HCT116 (cell line): ENCODE results near the gene RREB1. TPM values are rescaled to one million over a fixed set of nuclear protein-coding genes. Genes with fewer than 3 reads are reported as not detected.
A peak's percentile ranks its signal among the peaks of the same experiment; 100 is the strongest.

Experiments
- ATAC-seq: fragments of 200-7000 bp; cut with Tn5 transposase; 2 replicates; pipeline ENCODE4 v1.9.1; 2020; ENCODE audit warnings: mild to moderate bottlenecking, moderate library complexity
- BruUV-seq: library from RNA; stranded (reverse); fragments of 400-500 nt; replicated peaks from 2 replicates; lab custom pipeline; 2021; lab: Mats Ljungman, UMichigan
- CTCF ChIA-PET: fragments of 300-600 bp; sonication (Branson Sonifier 250); formaldehyde crosslinking; loops from one replicate; lab custom pipeline; 2021; ENCODE audit warnings: antibody characterized with exemption; lab: Charles Lee
- POLR2A ChIA-PET: fragments of 300-600, 350-600 bp; sonication (Branson Sonifier 250); formaldehyde crosslinking; loops from one replicate; lab custom pipeline; 2021; ENCODE audit warnings: antibody characterized with exemption; lab: Charles Lee
- RAD21 ChIA-PET, 2 experiments: fragments of 300-600 bp; sonication (Branson Sonifier 250); formaldehyde crosslinking; loops; one replicate each; lab custom pipeline; 2023; ENCODE audit warnings: low total read pairs in 2 of 2; ENCODE audit not compliant: uncharacterized antibody in 2 of 2, unreplicated experiment in 2 of 2, low non-redundant PET in 1 of 2; lab: Charles Lee
- DNase-seq: peaks from one replicate; pipeline ENCODE4 v3.0.0-alpha.2; 2010; ENCODE audit warnings: low read depth, low spot score
- H2AFZ ChIP-seq: fragments of 200-600 bp; shearing (Covaris generic), sonication (generic); 2 replicates; pipeline ENCODE4 v1.6.1; 2017; ENCODE audit warnings: low read depth, mixed run types, mixed read lengths, antibody characterized with exemption, low read length; ENCODE audit not compliant: poor library complexity, severe bottlenecking
- H3K27ac ChIP-seq: 2 replicates; pipeline ENCODE4 v1.5.1; 2012; ENCODE audit warnings: low read depth, low read length
- H3K27me3 ChIP-seq: fragments of 200-600 bp; sonication (generic); 2 replicates; pipeline ENCODE4 v1.6.1; 2016; ENCODE audit warnings: mixed run types, low read length, mixed read lengths; ENCODE audit not compliant: insufficient read depth
- H3K36me3 ChIP-seq, 2 experiments: fragments of 200-500 bp in 1 of 2; fragments of 200-600 bp in 1 of 2; sonication (Bioruptor generic) in 1 of 2; sonication (generic) in 1 of 2; 2 replicates each; pipeline versions ENCODE4 v1.5.1 to v1.6.1; 2014 to 2016; ENCODE audit warnings: low read length in 2 of 2, inconsistent platforms in 1 of 2, mixed read lengths in 1 of 2, mixed run types in 1 of 2; ENCODE audit not compliant: insufficient read depth in 2 of 2, control insufficient read depth in 1 of 2
- H3K4me1 ChIP-seq, 2 experiments: fragments of 200-600 bp in 1 of 2; sonication (generic) in 1 of 2; 2 replicates each; pipeline versions ENCODE4 v1.5.1 to v1.6.1; 2012 to 2017; ENCODE audit warnings: low read length in 2 of 2, inconsistent platforms in 1 of 2, mild to moderate bottlenecking in 1 of 2, mixed read lengths in 1 of 2, mixed run types in 1 of 2, moderate library complexity in 1 of 2; ENCODE audit not compliant: insufficient read depth in 2 of 2, control insufficient read depth in 1 of 2
- H3K4me2 ChIP-seq: fragments of 200-600 bp; sonication (generic); 2 replicates; pipeline ENCODE4 v1.6.1; 2017; ENCODE audit warnings: mixed run types, low read length, mixed read lengths
- H3K4me3 ChIP-seq, 2 experiments: fragments of 200-600 bp in 1 of 2; sonication (generic) in 1 of 2; replicated peaks in 1 of 2; 2 replicates each; pipeline ENCODE4 v1.5.1; 2011 to 2016; ENCODE audit warnings: low read length in 2 of 2, control low read depth in 1 of 2, low read depth in 1 of 2, mild to moderate bottlenecking in 1 of 2, mixed read lengths in 1 of 2, mixed run types in 1 of 2
- H3K79me2 ChIP-seq: fragments of 200-600 bp; sonication (generic); 2 replicates; pipeline ENCODE4 v1.6.1; 2017; ENCODE audit warnings: mild to moderate bottlenecking, mixed run types, low read length, moderate library complexity, mixed read lengths; ENCODE audit not compliant: insufficient read depth
- H3K9ac ChIP-seq: fragments of 200-600 bp; sonication (generic); 2 replicates; pipeline ENCODE4 v1.6.1; 2016; ENCODE audit warnings: low read length, mixed read lengths
- H3K9me2 ChIP-seq: fragments of 200-600 bp; sonication (generic), shearing (Covaris generic); 2 replicates; pipeline ENCODE4 v1.6.1; 2017; ENCODE audit warnings: mixed run types, mild to moderate bottlenecking, moderate library complexity; ENCODE audit not compliant: insufficient read depth
- H3K9me3 ChIP-seq, 2 experiments: fragments of 200-500 bp in 1 of 2; fragments of 200-600 bp in 1 of 2; sonication (Bioruptor generic) in 1 of 2; sonication (generic) in 1 of 2; 2 replicates each; pipeline ENCODE4 v1.6.1; 2014 to 2017; ENCODE audit warnings: low read length in 2 of 2, mixed read lengths in 2 of 2, inconsistent platforms in 1 of 2, low read depth in 1 of 2, mild to moderate bottlenecking in 1 of 2, mixed run types in 1 of 2, moderate library complexity in 1 of 2; ENCODE audit not compliant: control insufficient read depth in 1 of 2, insufficient read depth in 1 of 2
- H4K20me1 ChIP-seq: fragments of 200-600 bp; sonication (generic), shearing (Covaris generic); 2 replicates; pipeline ENCODE4 v1.6.1; 2017; ENCODE audit warnings: mixed run types, mild to moderate bottlenecking, moderate library complexity; ENCODE audit not compliant: insufficient read depth
- CBX3 ChIP-seq: IDR thresholded peaks from 2 replicates; pipeline ENCODE4 v1.6.1; 2012; ENCODE audit warnings: low read depth
- CEBPB ChIP-seq: IDR thresholded peaks from 2 replicates; pipeline ENCODE4 v1.6.1; 2012; ENCODE audit warnings: low read depth
- EGR1 ChIP-seq: IDR thresholded peaks from 2 replicates; pipeline ENCODE4 v1.6.1; 2012; ENCODE audit warnings: low read depth
- ELF1 ChIP-seq: IDR thresholded peaks from 2 replicates; pipeline ENCODE4 v1.6.1; 2012; ENCODE audit warnings: low read depth, borderline replicate concordance
- EZH2phosphoT487 ChIP-seq: fragments of 200-600 bp; IDR thresholded peaks from 2 replicates; pipeline ENCODE4 v1.6.1; 2018; ENCODE audit warnings: antibody characterized with exemption, borderline replicate concordance
- FOSL1 ChIP-seq: IDR thresholded peaks from 2 replicates; pipeline ENCODE4 v1.6.1; 2012; ENCODE audit warnings: low read depth
- JUND ChIP-seq: IDR thresholded peaks from 2 replicates; pipeline ENCODE4 v1.6.1; 2012
- POLR2AphosphoS5 ChIP-seq: IDR thresholded peaks from 2 replicates; pipeline ENCODE4 v1.6.1; 2011; ENCODE audit warnings: mild to moderate bottlenecking, low read depth, low read length, moderate library complexity
- SIN3A ChIP-seq: IDR thresholded peaks from 2 replicates; pipeline ENCODE4 v1.6.1; 2012; ENCODE audit warnings: low read depth
- SP1 ChIP-seq: IDR thresholded peaks from 2 replicates; pipeline ENCODE4 v1.6.1; 2012; ENCODE audit warnings: low read depth
- SRF ChIP-seq: IDR thresholded peaks from 2 replicates; pipeline ENCODE4 v1.6.1; 2012; ENCODE audit warnings: low read depth
- TCF7L2 ChIP-seq: IDR thresholded peaks from 2 replicates; pipeline ENCODE4 v1.7.0; 2011; ENCODE audit warnings: borderline replicate concordance, inconsistent platforms; ENCODE audit not compliant: insufficient read depth, insufficient read length; ENCODE audit errors: extremely low read depth
- ZFX ChIP-seq: fragments of 450-650 bp; IDR thresholded peaks from 2 replicates; pipeline ENCODE4 v1.6.1; 2017
- intact Hi-C: fragments of 100-400 bp; cut with micrococcal nuclease; formaldehyde crosslinking; loops from 2 replicates; pipeline ENCODE4 v1.10.0; 2022
- total RNA-seq: library from RNA; stranded (reverse); gene quantifications from one replicate; pipeline ENCODE4 v1.2.1, GENCODE V29; 2021; ENCODE audit not compliant: unreplicated experiment
- TF ChIP-seq, protein P1 (sequence below): IDR thresholded peaks from 2 replicates; pipeline ENCODE4 v1.6.1; 2012
- TF ChIP-seq, protein P2 (sequence below): IDR thresholded peaks from 2 replicates; pipeline ENCODE4 v1.6.1; 2012
- TF ChIP-seq, protein P3 (sequence below), 3 experiments: fragments of 200-600 bp in 1 of 3; sonication (generic) in 1 of 3; IDR thresholded peaks in 2 of 3; conservative IDR thresholded peaks in 1 of 3; 2 replicates each; pipeline ENCODE4 v1.5.1; 2012 to 2017; ENCODE audit warnings: low read depth in 2 of 3, low read length in 2 of 3, antibody characterized with exemption in 1 of 3, borderline replicate concordance in 1 of 3, control low read depth in 1 of 3, mild to moderate bottlenecking in 1 of 3, mixed read lengths in 1 of 3, mixed run types in 1 of 3, moderate library complexity in 1 of 3; ENCODE audit not compliant: insufficient read depth in 1 of 3

RREB1 gene
- total RNA-seq, 1 experiment from 2014 or later, result 47.9 TPM

DNA sequence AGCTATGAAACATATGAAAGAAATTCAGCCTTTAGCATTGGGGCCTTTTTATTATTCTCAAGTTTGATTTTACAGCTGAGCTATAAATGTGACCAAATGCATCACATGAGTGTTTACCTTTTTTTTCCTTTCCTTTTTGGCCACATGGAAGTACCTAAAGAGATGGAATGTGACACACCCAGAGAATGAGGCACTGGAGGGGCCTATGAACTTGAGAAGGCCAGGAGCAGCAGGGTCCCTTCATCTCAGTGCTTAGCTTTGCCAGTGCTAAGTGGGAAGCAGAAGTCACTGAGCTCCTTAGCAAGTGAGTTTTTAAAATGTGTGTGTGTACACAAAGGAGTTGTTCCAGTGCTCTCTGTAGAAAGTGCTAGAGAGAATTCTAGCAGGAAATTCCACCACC is 44.7 kb downstream of the RREB1 start:
- ChIA-PET POLR2A (interaction anchor here (0.8 to 1.6 kb wide), 2 partner anchors 8 to 40 kb away, joined by 3 read pairs; no protein-coding TSS in a partner anchor), CTCF (interaction anchor here (1.5 kb wide), 1 partner anchor 12 kb away, joined by 4 read pairs; no protein-coding TSS in a partner anchor), RAD21 (no interaction called here)
- Histone ChIP-seq H3K9me2 (no peaks in the 10 kb centered on the region), H3K79me2 (peaks cover 94% of the 10 kb centered on the region), H3K4me1 (peaks cover 18 to 57% of the 10 kb centered on the region in 2 experiments), H3K27ac (no peak overlapping the region), H2AFZ (no peak overlapping the region), H3K36me3 (no peaks in the 10 kb centered on the region), H3K4me3 (no peak overlapping the region), H3K9me3 (no peaks in the 10 kb centered on the region), H3K9ac (peak overlapping the region; percentile 18; the same call in 1 of the 2 replicates), H3K4me2 (peak overlapping the region; percentile 32), H4K20me1 (no peaks in the 10 kb centered on the region), H3K27me3 (no peaks in the 10 kb centered on the region)
- DNase-seq (no peak), ATAC-seq (no peak)
- no TSS peak for BruUV-seq
- 0 out of 2 replicates have a peak, but pooled peaks have one; percentile 12 for TF ChIP-seq SIN3A
- TF ChIP-seq, protein P1, sequence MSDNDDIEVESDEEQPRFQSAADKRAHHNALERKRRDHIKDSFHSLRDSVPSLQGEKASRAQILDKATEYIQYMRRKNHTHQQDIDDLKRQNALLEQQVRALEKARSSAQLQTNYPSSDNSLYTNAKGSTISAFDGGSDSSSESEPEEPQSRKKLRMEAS, result 0 out of 2 replicates have a peak, but pooled peaks have one; percentile 18
- TF ChIP-seq, protein P2, sequence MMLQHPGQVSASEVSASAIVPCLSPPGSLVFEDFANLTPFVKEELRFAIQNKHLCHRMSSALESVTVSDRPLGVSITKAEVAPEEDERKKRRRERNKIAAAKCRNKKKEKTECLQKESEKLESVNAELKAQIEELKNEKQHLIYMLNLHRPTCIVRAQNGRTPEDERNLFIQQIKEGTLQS, result no peak
- intact Hi-C loops, result no loop called here

DNA sequence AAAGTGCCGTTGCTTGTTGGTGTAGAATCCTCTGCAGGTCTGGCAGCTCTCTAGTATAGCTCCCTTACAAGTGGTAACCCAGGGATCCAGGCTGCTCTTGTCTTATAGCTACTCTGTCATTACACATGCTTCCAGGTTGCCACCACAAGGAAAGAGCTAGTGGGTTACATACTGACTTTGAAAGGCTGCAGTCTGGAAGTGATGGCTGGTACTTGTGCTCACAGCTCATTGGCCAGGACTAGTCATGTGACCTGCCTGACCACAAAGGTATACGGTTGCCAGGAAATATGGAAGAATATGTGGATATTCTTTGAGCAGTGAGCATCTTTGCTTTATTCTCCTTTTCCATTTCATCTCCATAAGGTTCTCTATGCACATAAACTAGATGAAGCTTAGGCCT is 46.0 kb downstream of the RREB1 start:
- ATAC-seq (peak; percentile 37), DNase-seq (no peak)
- no peak overlapping the region for H2AFZ ChIP-seq
- H3K27ac ChIP-seq, result no peak overlapping the region
- no TSS peak for BruUV-seq
- ChIA-PET RAD21 (no interaction called here), CTCF (no interaction called here), POLR2A (interaction anchor here (0.8 kb wide), 1 partner anchor 13 kb away, joined by 4 read pairs; no protein-coding TSS in a partner anchor)
- no peaks in the 10 kb centered on the region for H3K27me3 ChIP-seq
- no peaks in the 10 kb centered on the region for H3K9me2 ChIP-seq
- no peaks in the 10 kb centered on the region for H3K9me3 ChIP-seq
- H3K4me2 ChIP-seq, result no peak overlapping the region
- H3K4me3 ChIP-seq, result no peak overlapping the region
- no peaks in the 10 kb centered on the region for H3K36me3 ChIP-seq
- H3K9ac ChIP-seq, result no peak overlapping the region
- H3K79me2 ChIP-seq, result peaks cover 94% of the 10 kb centered on the region
- intact Hi-C loops, result no loop called here
- H3K4me1 ChIP-seq, result peaks cover 21 to 57% of the 10 kb centered on the region in 2 experiments
- H4K20me1 ChIP-seq, result no peaks in the 10 kb centered on the region
- TF ChIP-seq CBX3, result no peak
- no peak for TF ChIP-seq ZFX
- TF ChIP-seq, protein P3, sequence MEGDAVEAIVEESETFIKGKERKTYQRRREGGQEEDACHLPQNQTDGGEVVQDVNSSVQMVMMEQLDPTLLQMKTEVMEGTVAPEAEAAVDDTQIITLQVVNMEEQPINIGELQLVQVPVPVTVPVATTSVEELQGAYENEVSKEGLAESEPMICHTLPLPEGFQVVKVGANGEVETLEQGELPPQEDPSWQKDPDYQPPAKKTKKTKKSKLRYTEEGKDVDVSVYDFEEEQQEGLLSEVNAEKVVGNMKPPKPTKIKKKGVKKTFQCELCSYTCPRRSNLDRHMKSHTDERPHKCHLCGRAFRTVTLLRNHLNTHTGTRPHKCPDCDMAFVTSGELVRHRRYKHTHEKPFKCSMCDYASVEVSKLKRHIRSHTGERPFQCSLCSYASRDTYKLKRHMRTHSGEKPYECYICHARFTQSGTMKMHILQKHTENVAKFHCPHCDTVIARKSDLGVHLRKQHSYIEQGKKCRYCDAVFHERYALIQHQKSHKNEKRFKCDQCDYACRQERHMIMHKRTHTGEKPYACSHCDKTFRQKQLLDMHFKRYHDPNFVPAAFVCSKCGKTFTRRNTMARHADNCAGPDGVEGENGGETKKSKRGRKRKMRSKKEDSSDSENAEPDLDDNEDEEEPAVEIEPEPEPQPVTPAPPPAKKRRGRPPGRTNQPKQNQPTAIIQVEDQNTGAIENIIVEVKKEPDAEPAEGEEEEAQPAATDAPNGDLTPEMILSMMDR (IDR thresholded peaks at IDR 0.05 in 2 of 3, conservative IDR thresholded peaks at IDR 0.05 in 1 of 3; ENCODE audit: borderline replicate concordance in 1 of 3, insufficient read depth in 1 of 3, low read depth in 2 of 3, low read length in 2 of 3), result no peak
- TF ChIP-seq, protein P2, result no peak
- no peak for TF ChIP-seq JUND
- TF ChIP-seq FOSL1, result no peak
- TF ChIP-seq, protein P1, result no peak
- no peak for TF ChIP-seq SIN3A
- no peak for TF ChIP-seq POLR2AphosphoS5
- no peak for TF ChIP-seq SP1
- TF ChIP-seq ELF1, result no peak
- TF ChIP-seq EZH2phosphoT487, result no peak
- TF ChIP-seq CEBPB, result no peak
- no peak for TF ChIP-seq EGR1
- TF ChIP-seq SRF, result no peak
- TF ChIP-seq TCF7L2, result no peak
